Measurements from ENCODE around the gene ZNF784. TPM values are rescaled to one million over a fixed set of nuclear protein-coding genes. Genes with fewer than 3 reads are reported as not detected.
A peak's percentile ranks its signal among the peaks of the same experiment; 100 is the strongest.
"Not testable (repeated sequence)": the region's sequence is repeated elsewhere in the genome, so short reads cannot be mapped to it uniquely, and the experiment has no call there.

Gene ZNF784
- total RNA-seq, 2 experiments from 2014 or later: 6.4 to 7.4 TPM

GRCh38 chr19:55592391-55593090, 31.8 kb downstream of the ZNF784 start:
- Mint-ChIP-seq H3K27me3 (no peaks in the 10 kb centered on the region), H3K4me3 (no peak overlapping the region), H3K36me3 (ENCODE audit: low read depth) (peaks cover 31% of the 10 kb centered on the region), H3K9me3 (peaks cover 7% of the 10 kb centered on the region), H3K27ac (no peak overlapping the region), H3K4me1 (peaks cover 2% of the 10 kb centered on the region)
- ChIA-PET CTCF (no interaction called here), POLR2A (no interaction called here)
- no peak for DNase-seq

- no peak overlapping the region for H3K4me3 Mint-ChIP-seq
- no peak overlapping the region for H3K27ac Mint-ChIP-seq
- H3K36me3 Mint-ChIP-seq (ENCODE audit: low read depth): peaks cover 24% of the 10 kb centered on the region
- ChIA-PET CTCF (no interaction called here), POLR2A (no interaction called here)
- peaks cover 7% of the 10 kb centered on the region for H3K27me3 Mint-ChIP-seq
- H3K4me1 Mint-ChIP-seq: peaks cover 7% of the 10 kb centered on the region
- peaks cover 7% of the 10 kb centered on the region for H3K9me3 Mint-ChIP-seq
- DNase-seq: no peak
These were observed 32.8 kb downstream of the ZNF784 start for GRCh38 chr19:55591555-55591954.

- POLR2A ChIA-PET: interaction anchor here (1.0 kb wide), 1 partner anchor 8 kb away, joined by 5 read pairs; the partner anchor contains the start of gene FIZ1
- Mint-ChIP-seq H3K4me3 (no peak overlapping the region), H3K36me3 (ENCODE audit: low read depth) (peaks cover 15% of the 10 kb centered on the region), H3K27me3 (peaks cover 12% of the 10 kb centered on the region), H3K4me1 (peaks cover 9% of the 10 kb centered on the region), H3K27ac (no peak overlapping the region), H3K9me3 (peaks cover 7% of the 10 kb centered on the region)
- CTCF ChIA-PET: no interaction called here
- no peak for DNase-seq
These were observed 33.7 kb downstream of the ZNF784 start for GRCh38 chr19:55590617-55591016.

- Mint-ChIP-seq H3K9me3 (peaks cover 3% of the 10 kb centered on the region), H3K27ac (no peak overlapping the region), H3K27me3 (peaks cover 17% of the 10 kb centered on the region), H3K4me3 (no peak overlapping the region), H3K36me3 (ENCODE audit: low read depth) (peaks cover 10% of the 10 kb centered on the region), H3K4me1 (peaks cover 13% of the 10 kb centered on the region)
- no peak for DNase-seq
- CTCF ChIA-PET: no interaction called here
- POLR2A ChIA-PET: interaction anchor here (1.0 kb wide), 1 partner anchor 9 kb away, joined by 5 read pairs; the partner anchor contains the start of gene FIZ1
These were observed 34.3 kb downstream of the ZNF784 start for GRCh38 chr19:55590109-55590508.

GRCh38 chr19:55588738-55589137, 35.6 kb downstream of the ZNF784 start:
- CTCF ChIA-PET: no interaction called here

GRCh38 chr19:55586976-55587668, 37.2 kb downstream of the ZNF784 start:
- Mint-ChIP-seq H3K9me3 (no peaks in the 10 kb centered on the region), H3K27me3 (peaks cover 24% of the 10 kb centered on the region), H3K4me3 (peak overlapping the region; percentile 60), H3K4me1 (peaks cover 14% of the 10 kb centered on the region), H3K27ac (no peak overlapping the region), H3K36me3 (ENCODE audit: low read depth) (no peaks in the 10 kb centered on the region)
- peak; percentile 89 for DNase-seq
- ChIA-PET POLR2A (interaction anchor here (1.9 kb wide), 1 partner anchor 12 kb away, joined by 11 read pairs; the partner anchor contains the start of gene FIZ1), CTCF (interaction anchor here (0.8 to 1.6 kb wide), 4 partner anchors 17 to 119 kb away, joined by 3 to 6 read pairs (median 3); partner anchors contain the start of gene ZNF865)

More at GRCh38 chr19:55588738-55589137, 35.6 kb downstream of the ZNF784 start:
- POLR2A ChIA-PET: interaction anchor here (0.6 to 0.8 kb wide), 2 partner anchors 11 to 16 kb away, joined by 3 read pairs; partner anchors contain the start of gene FIZ1
- Mint-ChIP-seq H3K4me1 (peaks cover 13% of the 10 kb centered on the region), H3K4me3 (no peak overlapping the region), H3K9me3 (no peaks in the 10 kb centered on the region), H3K36me3 (ENCODE audit: low read depth) (peaks cover 3% of the 10 kb centered on the region), H3K27me3 (peaks cover 24% of the 10 kb centered on the region), H3K27ac (no peak overlapping the region)
- DNase-seq: no peak

- no peak for DNase-seq
- Mint-ChIP-seq H3K4me1 (peaks cover 26% of the 10 kb centered on the region), H3K4me3 (no peak overlapping the region), H3K36me3 (ENCODE audit: low read depth) (no peaks in the 10 kb centered on the region), H3K9me3 (no peaks in the 10 kb centered on the region), H3K27ac (no peak overlapping the region), H3K27me3 (peaks cover 24% of the 10 kb centered on the region)
- CTCF ChIA-PET: interaction anchor here (0.8 kb wide), 1 partner anchor 20 kb away, joined by 3 read pairs; no protein-coding TSS in a partner anchor
- POLR2A ChIA-PET: no interaction called here
These were observed 38.6 kb downstream of the ZNF784 start for GRCh38 chr19:55585658-55586339.

- no peaks in the 10 kb centered on the region for H3K9me3 Mint-ChIP-seq
- ChIA-PET CTCF (interaction anchor here (0.8 kb wide), 1 partner anchor 21 kb away, joined by 3 read pairs; no protein-coding TSS in a partner anchor), POLR2A (no interaction called here)
- H3K36me3 Mint-ChIP-seq (ENCODE audit: low read depth): peaks cover under 1% of the 10 kb centered on the region
- H3K4me1 Mint-ChIP-seq: peaks cover 29% of the 10 kb centered on the region
- no peak overlapping the region for H3K27ac Mint-ChIP-seq
- H3K4me3 Mint-ChIP-seq: no peak overlapping the region
- DNase-seq: no peak
- H3K27me3 Mint-ChIP-seq: peaks cover 24% of the 10 kb centered on the region
These were observed 39.5 kb downstream of the ZNF784 start for GRCh38 chr19:55584871-55585270.

GRCh38 chr19:55583897-55584296, 40.5 kb downstream of the ZNF784 start:
- CTCF ChIA-PET: interaction anchor here (0.6 to 1.4 kb wide), 3 partner anchors 22 to 442 kb away, joined by 3 to 9 read pairs (median 3); partner anchors contain the start of gene ZNF865
- Mint-ChIP-seq H3K27me3 (peaks cover 24% of the 10 kb centered on the region), H3K4me1 (peaks cover 34% of the 10 kb centered on the region)
- H3K36me3 Mint-ChIP-seq (ENCODE audit: low read depth); H3K9me3 Mint-ChIP-seq; DNase-seq; POLR2A ChIA-PET; H3K27ac Mint-ChIP-seq; H3K4me3 Mint-ChIP-seq: not testable (repeated sequence)

GRCh38 chr19:55582284-55582683, 42.1 kb downstream of the ZNF784 start:
- H3K27ac Mint-ChIP-seq; H3K9me3 Mint-ChIP-seq; H3K36me3 Mint-ChIP-seq (ENCODE audit: low read depth); H3K4me3 Mint-ChIP-seq; DNase-seq: not testable (repeated sequence)
- ChIA-PET CTCF (interaction anchor here (1.0 to 1.5 kb wide), 3 partner anchors 17 to 51 kb away, joined by 3 to 4 read pairs (median 3); partner anchors contain the start of genes FIZ1 and ZNF865), POLR2A (interaction anchor here (2.4 to 2.7 kb wide), 2 partner anchors 17 to 23 kb away, joined by 7 to 12 read pairs; partner anchors contain the start of genes FIZ1 and ZNF865)
- Mint-ChIP-seq H3K27me3 (peaks cover 22% of the 10 kb centered on the region), H3K4me1 (peaks cover 31% of the 10 kb centered on the region)

GRCh38 chr19:55581823-55582223, 42.5 kb downstream of the ZNF784 start:
- CTCF ChIA-PET: interaction anchor here (1.3 to 1.5 kb wide), 2 partner anchors 24 to 51 kb away, joined by 3 to 4 read pairs; partner anchors contain the start of gene ZNF865
- Mint-ChIP-seq H3K27me3 (peaks cover 19% of the 10 kb centered on the region), H3K27ac (no peak overlapping the region), H3K36me3 (ENCODE audit: low read depth) (peaks cover 7% of the 10 kb centered on the region), H3K9me3 (no peaks in the 10 kb centered on the region), H3K4me1 (peaks cover 27% of the 10 kb centered on the region), H3K4me3 (no peak overlapping the region)
- no peak for DNase-seq
- POLR2A ChIA-PET: interaction anchor here (0.8 to 2.7 kb wide), 4 partner anchors 11 to 44 kb away, joined by 3 to 12 read pairs (median 8); partner anchors contain the start of genes FIZ1 and ZNF865

- H3K27ac Mint-ChIP-seq: peak overlapping the region; percentile 44
- no peaks in the 10 kb centered on the region for H3K9me3 Mint-ChIP-seq
- H3K36me3 Mint-ChIP-seq (ENCODE audit: low read depth): peaks cover 9% of the 10 kb centered on the region
- H3K27me3 Mint-ChIP-seq: peaks cover 17% of the 10 kb centered on the region
- no peak for DNase-seq
- ChIA-PET CTCF (interaction anchor here (0.7 to 1.5 kb wide), 4 partner anchors 24 to 52 kb away, joined by 3 to 5 read pairs (median 4); partner anchors contain the start of gene ZNF865), POLR2A (interaction anchor here (0.8 to 2.7 kb wide), 6 partner anchors 11 to 55 kb away, joined by 3 to 12 read pairs (median 5); partner anchors contain the start of genes FIZ1 and ZNF865)
- H3K4me1 Mint-ChIP-seq: peaks cover 27% of the 10 kb centered on the region
- H3K4me3 Mint-ChIP-seq: peak overlapping the region; percentile 84
These were observed 43.1 kb downstream of the ZNF784 start for GRCh38 chr19:55581145-55581822.

All from activated CD4-positive, alpha-beta memory T cell treated with anti-CD3 and anti-CD28 coated beads, Interleukin-2, amount 10 ng/mL, durations not matched to agents 7 days and 5 days (primary cell).